HG03097 (cell line): Measurements from ENCODE around the gene PRTFDC1.
"Not testable (repeated sequence)": the region's sequence is repeated elsewhere in the genome, so short reads cannot be mapped to it uniquely, and the experiment has no call there.

ENCODE experiments used
- ATAC-seq: cut with Tn5 transposase; IDR thresholded peaks from one replicate; pipeline ENCODE4 v1.9.1; 2021; ENCODE audit not compliant: unreplicated experiment, low FRiP score

Gene PRTFDC1

DNA sequence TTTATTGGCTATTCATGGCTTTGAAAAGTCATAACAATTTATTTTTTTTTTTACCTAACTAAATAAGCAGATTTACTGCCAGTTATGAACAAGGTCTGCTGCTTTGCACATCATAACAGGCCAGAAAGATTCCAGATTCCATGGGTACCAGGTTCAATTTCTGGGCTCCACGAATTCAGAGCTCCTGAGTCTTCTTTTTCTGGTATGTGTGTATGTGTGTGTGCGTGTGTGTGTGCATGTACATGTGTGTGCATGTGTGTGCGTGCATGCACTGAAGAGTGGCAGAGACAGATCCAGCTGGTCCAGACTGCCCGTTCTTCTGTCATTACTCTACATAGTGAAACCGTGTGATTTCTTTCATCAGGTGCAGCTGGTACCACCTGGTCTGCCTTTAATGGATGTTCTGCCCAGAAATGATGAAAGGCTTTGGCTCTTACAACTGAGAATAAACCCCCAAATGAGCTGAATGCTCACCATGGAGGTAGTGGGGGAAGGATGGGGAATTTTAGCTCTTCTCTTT lies 14.6 kb upstream of the PRTFDC1 start:
- ATAC-seq, result no peak

DNA sequence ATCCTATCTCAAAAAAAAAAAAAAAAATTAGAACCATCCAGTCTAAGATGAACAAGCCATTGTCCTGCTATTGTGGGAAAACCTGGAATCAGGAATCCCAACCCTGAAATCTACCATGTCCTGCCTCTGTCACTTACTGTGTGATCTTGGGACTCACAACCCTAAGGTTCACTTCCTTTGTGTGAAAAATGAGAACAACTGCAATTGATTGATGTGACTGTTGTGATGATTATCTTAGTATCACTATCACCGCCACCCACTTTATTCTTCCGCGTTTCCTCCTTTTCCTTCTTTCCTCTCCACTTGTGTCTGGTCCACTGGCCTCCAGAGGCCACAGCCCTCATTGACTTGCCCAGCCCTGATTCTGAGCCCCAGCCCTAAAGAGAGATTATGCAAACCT lies 12.6 kb upstream of the PRTFDC1 start:
- ATAC-seq, result no peak

DNA sequence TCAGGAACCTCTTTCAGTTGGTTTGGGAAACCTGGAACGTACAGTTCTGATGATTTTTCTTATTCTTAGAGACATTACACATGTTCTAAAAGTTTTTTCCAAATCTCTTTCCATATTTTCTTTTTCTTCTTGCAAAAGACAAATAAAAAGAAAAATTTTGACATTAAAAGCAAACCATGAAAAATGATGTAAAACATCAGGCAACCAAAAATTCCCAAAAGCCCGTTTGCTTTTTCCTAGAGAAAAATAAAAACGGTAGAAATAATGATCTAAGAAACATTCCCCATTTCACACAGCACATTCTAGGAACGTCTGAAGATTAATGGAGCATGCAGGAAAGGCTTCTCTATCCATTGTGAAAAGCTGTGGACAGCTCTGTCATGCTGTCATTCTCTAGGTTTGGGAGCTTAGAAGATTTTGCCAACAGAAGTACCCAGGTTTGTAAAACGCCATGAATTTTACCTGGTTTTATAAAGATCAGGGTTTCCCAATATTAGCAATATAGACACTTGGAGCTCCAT lies 11.2 kb upstream of the PRTFDC1 start:
- no peak for ATAC-seq

DNA sequence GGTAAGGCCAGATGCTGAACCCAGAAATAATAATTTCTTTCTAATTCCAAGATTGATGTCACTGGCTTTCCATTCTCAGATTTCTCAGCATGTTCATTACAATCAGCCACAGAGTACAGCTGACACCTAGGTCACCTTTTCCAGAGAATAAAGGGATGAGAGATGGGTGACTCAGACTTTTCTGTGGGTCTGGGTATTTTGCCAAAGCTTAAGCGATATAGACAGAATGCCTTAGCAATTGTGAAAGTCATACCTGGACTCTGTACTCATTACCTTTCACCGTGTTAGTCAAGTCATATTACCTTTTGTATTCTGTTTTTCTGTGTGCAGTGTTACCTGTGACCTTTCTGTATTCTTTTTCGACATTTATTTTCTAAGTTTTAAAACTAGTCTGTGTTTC lies 10.6 kb upstream of the PRTFDC1 start:
- ATAC-seq, result no peak

DNA sequence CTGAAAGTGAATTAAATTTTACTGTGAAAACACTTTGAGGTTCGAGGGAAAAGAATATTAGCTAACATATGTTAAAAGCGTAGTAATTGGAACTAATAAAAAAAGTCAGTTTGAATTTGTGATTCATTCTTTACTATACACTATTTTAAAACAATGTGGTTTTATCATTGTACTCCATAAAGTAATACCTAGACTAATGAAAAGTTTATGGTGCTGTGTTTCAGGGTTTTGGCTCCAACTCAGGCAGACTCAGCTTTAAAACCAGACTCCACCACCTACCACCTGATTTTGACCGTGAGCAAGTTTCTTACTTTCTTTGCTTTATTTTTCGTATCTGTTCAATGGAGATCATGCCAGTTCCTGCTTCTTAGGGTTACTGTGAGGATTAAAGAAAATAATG lies 9.2 kb upstream of the PRTFDC1 start:
- ATAC-seq, result no peak

DNA sequence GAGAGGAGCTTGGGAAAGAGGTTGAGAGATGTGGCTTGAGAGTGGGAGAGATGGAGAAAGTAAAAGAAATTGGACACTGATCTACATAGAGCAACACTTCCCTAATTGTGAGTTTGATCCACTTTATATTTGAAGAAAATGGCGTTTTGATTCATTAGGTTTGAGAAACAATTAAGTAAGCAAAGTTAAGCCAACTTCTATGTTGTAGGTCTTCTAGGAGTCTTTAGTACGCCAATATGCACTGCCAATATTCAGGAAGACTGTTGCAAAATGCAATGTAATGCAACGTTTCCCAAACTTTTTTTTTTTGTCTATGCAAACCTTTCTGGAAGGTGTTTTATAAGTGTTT lies 7.0 kb upstream of the PRTFDC1 start:
- ATAC-seq, result no peak

DNA sequence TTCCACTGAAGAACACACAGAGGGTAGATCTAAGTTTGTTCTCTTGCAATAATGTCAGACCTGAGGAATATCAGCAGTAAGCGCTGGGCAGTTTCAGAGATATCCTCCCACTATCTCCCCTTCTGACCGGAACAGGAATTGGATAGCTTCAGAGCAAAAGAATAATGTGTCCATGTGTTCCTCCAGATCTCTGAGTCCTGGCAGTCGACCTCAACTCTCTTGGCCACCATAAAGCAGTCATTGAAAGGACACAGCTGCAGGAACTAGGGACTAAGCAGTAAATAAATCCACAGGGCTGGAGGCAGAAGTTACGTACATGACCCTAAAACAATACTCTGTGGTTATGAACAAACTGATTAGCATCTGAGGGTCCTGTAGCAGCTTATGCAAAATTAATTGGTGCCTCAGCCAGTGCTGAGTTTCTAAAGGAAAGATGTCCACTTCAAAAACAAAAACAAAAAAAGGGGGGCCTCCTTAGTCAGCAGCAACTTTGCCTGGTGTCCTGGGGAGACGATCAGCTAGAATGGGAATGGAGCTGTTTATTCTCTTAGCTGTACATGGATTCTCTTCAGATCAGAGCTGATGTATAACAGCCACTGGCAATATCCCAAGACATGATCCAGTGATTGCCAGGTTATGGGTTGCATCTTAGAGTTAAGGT lies 6.4 kb upstream of the PRTFDC1 start:
- no peak for ATAC-seq

DNA sequence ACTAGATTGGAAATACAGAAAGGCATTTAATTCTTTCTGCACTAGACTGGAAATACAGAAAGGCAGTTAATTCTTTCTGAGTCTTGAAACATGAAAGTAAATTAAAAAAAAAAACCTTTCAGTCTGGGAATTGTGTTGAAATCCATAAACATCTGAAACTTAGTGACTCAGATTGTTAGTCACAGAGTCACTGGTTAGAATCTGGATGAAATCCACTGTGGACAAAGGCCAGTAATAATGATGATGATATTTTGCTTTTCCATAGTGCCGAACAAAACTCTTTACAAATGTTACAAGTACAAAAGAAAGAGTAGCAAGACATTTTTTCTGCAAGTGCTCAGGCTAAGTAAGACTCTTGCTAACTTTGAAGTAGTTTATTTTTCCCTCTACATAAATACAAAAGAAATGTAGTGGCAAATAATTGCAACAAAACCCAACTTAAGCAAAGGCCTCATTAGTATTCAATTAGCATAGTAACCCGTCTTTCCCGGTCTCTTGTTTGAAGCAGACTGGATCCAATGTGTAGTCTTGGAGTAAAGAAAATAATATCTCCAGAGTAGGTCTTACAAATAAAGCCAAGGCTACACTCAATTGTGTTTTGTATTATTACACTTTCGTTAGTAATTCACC lies 5.8 kb upstream of the PRTFDC1 start:
- ATAC-seq, result no peak

DNA sequence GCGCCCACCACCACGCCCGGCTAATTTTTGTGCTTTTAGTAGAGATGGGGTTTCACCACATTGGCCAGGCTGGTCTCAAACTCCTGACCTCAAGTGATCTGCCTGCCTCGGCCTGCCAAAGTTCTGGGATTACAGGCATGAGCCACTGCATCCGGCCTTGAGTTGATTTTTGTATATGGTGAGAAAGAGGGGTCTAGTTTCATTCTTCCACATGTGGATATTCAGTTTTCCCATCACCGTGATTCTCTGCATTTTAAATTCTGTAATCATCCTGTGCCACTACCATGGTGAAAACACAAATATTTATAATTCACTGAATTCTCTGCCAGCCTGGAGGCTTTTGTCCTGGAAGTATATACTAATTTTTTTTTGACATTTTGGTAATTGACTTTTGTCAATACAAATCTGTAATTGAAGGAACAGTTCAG lies 5.2 kb upstream of the PRTFDC1 start:
- ATAC-seq, result not testable (repeated sequence)

DNA sequence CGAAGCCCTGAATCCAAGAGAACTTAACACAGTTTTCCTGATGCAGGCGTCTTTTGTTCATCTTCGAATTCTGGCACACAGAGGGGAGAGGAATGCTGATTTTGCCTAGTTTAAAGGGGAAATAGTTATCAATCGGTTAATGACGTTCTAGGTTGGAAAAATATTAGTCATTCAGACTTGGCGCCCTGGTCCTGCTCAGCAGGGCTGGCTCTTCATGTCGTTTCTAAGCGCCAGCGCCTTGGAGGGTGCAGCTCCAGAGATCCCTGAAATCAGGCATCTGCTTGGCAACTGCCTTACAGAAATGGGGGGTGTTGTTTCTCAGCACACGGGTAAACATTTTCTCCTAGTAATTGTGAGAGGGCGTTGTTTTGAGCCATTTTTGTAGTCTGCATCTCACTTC lies 1.3 kb upstream of the PRTFDC1 start:
- ATAC-seq, result no peak

DNA sequence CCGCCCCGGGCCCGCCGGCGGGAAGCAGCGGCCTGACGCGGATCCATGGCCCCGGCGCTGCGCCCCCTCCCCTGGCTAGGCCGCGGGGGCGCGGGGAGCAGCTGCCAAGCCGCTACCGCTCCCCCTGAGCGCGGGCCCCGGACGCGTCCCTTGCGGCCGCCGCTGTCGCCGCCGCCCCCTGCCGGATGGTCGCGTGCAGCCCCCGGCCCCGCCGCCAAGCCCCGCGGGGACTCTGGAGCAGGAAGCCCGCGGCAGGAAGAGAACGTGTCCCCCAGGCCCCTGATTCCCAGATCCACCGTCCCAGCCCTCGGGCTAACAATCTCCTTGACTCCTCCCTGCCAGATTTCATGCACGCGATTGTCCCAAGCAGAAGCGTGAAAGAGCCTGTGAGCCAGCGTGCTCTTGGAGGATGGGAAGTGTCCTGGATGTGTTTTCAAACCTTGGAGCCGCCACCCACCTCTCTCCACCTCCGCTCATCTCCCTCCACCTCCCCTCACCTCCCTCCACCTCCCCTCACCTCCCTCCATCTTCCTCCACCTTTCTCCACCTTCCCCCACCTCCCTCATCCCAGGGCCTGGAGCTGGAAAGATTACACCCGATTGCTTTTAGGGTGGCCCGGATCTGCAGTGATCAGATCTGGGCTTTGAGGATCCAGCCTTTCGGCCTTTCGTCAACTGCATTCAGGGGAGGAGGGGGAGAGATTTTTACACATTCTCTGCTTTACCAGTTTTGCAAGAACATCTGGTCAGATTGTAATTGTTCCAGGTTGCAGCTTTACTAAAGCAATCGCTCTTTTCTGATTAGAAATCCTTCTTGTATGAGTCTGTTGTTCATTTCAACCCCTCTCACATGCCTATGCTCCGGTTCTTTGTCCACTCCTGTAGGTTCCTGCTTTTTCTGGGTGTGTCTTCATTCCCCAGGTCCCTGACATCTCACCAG lies 570 bp upstream of the PRTFDC1 start:
- peak; percentile 64 for ATAC-seq

DNA sequence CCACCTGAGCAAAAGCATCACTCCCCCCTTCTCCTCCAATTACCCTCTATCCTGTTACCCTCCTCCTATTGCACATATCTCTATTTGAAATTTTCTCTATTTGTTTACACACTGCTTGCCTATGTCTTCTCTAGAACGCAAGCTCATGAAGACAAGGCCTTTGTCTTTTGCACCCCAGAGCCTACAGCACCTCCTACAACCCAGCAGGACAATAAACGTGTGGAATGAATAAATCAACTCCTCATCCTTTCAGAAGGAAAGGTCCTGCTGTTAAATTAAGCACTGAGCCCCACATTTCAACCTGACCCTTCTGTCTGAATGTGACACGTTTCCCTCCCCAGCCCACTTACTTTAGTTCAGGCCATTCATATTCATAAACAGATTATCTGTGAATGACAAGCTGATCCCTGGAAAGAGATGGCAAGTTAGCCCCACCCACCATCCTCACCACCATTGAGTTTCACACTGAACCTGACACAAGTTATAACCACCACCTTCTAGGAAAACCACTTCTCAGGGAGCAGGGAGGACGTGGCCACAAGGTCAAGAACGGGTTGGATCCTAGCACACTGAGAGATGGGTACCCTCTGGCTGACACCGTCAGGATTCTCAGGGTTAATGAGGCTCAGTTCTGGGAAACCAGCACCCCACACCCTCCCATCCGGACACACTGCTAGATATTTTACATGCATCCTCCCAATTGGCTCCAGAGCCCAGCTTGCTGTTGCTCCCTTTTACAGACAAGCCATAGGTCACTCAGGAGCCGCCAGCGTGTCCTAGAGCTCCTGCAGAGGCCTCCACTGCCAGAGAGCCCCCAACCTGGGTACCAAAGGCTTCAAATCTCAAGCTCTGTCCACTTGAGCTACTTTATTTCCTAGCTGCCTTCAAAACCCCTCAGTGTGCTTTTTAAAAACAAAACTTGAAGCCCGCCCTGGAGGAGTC lies 934 bp downstream of the PRTFDC1 start:
- ATAC-seq, result no peak

DNA sequence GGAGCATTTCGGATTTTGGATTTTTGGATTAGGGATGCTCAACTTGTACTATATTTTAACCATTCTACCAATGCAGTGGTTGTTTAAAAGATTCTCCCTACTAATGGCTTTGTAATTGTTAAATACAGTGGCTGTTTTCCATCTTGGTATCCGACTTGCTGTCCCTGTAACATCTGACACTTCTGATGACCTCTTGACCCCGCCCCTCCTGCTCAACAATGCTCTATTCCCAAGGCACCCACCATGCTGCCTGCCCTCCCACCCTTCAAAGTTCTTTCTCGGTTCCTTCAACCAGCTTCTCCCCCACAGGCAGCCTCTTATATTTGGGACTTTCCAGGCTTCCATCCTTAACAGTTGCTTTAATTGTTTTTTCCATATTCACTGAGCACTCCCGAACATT lies 2.0 kb downstream of the PRTFDC1 start:
- ATAC-seq, result no peak

DNA sequence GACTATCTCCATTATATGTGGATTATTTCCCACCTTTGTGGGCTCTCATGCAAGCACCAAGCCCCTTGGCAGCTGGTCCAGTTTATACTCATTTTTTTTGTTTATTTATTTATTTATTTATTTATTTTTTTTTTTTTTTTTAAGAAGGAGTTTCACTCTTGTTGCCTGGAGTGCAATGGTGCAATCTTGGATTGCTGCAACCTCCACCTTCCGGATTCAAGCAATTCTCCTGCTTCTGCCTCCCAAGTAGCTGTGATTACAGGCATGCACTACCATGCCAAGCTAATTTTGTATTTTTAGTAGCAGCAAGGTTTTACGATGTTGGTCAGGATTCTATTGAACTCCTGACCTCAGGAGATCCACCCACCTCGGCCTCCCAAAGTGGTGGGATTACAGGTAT lies 2.8 kb downstream of the PRTFDC1 start:
- ATAC-seq, result no peak

DNA sequence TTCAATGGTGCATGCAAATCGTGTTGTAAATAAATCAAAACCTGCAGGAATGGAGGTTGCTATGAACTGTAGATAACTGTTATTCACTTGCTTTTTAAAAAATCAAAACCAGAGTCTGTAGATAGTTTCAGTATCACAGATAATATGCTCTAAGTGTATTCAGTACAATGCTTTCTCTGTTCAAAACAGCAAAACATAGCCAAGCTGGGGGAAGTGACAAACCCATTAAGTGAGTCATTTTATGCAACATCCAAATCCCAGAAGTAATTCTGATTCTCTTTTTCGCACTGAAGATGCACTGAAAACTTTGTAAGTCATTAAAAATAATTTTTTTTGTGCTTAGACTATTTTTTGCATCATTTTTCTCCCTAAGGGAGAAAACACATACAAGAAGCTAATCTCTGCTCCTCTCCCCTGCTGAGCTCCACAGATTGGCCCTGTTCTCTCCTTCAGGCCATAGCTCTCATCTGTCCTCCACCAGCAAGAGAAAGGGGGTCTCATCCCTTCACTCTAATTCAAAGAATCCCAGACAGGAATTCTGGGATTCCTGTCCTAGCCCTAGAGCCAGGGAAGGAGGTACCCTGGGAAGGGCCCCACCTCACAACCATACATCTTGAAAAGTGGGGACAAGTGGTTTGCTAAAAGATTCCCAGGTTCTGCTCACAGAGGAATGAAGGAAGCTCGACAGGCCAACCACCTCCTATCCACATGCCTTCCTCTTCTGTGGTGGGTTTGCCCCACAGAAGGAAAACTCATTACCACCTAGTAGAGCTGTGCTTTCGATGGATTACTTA lies 4.9 kb downstream of the PRTFDC1 start:
- ATAC-seq, result no peak

DNA sequence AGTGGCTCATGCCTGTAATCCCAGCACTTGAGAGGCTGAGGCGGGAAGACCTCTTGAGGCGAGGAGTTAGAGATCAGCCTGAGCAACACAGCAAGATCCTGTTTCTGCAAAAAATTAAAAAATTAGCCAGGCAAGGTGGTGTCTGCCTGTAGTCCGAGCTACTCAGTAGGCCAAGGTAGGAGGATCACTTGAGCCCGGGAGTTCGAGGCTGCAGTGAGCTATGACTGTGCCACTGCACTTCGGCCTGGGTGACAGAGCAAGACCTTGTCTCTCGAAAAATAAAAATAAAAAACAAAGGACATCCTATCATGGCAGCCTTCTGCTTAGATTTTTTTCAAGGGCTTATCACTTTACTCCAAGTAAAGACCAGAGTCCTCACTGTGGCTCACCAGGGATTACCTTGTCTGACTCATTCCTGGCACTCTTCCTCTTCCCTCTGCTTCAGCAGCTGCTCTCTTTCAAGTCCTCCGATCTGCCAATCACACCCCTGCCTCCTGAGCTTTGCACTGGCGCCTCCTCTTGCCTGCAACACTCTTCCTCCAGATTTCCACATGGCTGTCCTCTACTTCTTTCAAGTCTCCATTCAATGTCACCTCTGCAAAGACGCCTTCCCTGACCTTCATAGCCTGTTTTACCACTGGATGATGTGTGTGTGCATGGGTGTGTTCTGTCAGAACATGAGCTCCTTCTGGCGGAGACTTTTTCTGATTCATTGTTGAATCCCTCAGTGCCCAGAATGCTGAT lies 7.7 kb downstream of the PRTFDC1 start:
- ATAC-seq, result no peak

DNA sequence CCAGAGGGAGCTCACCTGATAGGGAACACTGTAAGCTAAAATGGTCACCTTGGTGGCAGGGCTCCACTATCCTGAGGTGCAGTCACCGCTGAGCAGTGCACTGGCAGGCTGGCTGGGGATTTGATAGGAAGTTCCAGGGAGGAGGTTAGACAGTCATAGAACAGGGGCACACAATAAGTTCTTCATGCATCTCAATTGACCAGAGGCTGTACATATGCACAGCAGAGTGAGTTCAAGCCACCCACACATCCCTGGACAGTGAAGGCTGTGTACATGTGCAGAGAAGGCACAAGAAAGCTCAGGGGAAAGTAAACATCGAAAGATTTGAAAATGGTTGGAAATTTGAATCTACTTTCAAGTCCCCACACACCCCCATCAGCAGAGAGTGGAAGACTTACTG lies 13.9 kb downstream of the PRTFDC1 start:
- ATAC-seq, result no peak

DNA sequence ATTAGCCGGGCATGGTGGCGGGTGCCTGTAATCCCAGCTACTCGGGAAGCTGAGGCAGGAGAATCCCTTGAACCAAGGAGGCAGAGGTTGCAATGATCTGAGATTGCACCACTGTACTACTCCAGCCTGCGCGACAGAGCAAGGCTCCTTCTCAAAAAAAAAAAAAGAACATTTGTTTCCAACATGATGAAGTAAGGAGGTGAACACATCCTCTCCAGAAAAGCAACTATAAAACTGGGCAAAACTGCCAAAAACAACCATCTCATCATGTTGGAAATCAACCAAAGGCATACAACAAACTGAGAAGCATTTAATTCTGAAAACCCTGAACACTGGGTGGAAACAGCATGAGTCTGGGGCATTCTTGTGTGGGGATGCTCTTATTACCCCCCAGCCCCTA lies 14.3 kb downstream of the PRTFDC1 start:
- ATAC-seq, result no peak
